Umbilical cord (tissue), 2 donors: ENCODE measurements around the gene CD300A. TPM values are rescaled to one million over a fixed set of nuclear protein-coding genes. Genes with fewer than 3 reads are reported as not detected.
"Not testable (repeated sequence)": the region's sequence is repeated elsewhere in the genome, so short reads cannot be mapped to it uniquely, and the experiment has no call there.

ENCODE experiments used
- DNase-seq: peaks from one replicate; pipeline ENCODE4 v3.0.0-alpha.2; 2015; ENCODE audit warnings: low spot score
- total RNA-seq: library from RNA; depleted of rRNA; stranded (reverse); fragments of >200 nt; gene quantifications from one replicate; pipeline ENCODE4 v1.2.3, GENCODE V29; 2014; ENCODE audit warnings: low replicate concordance; ENCODE audit not compliant: insufficient read depth

CD300A gene
- total RNA-seq, 1 donor from 2014 or later: 7.2 TPM

- no peak for DNase-seq
Measured at GRCh38 chr17:74478420-74479100, 12.1 kb downstream of the CD300A start.

- DNase-seq: no peak
Measured at GRCh38 chr17:74480290-74480689, 13.9 kb downstream of the CD300A start.

GRCh38 chr17:74481621-74482020, 15.2 kb downstream of the CD300A start:
- DNase-seq: no peak

- no peak for DNase-seq
Measured at GRCh38 chr17:74484066-74484465, 17.6 kb downstream of the CD300A start.

- DNase-seq: peak; percentile 67
Measured at GRCh38 chr17:74485022-74485743, 18.7 kb downstream of the CD300A start.

GRCh38 chr17:74485841-74486240, 19.4 kb downstream of the CD300A start:
- DNase-seq: no peak

- not testable (repeated sequence) for DNase-seq
Measured at GRCh38 chr17:74488276-74488675, 21.8 kb downstream of the CD300A start.

- DNase-seq: no peak
Measured at GRCh38 chr17:74490716-74491115, 24.3 kb downstream of the CD300A start.

GRCh38 chr17:74491626-74492025, 25.2 kb downstream of the CD300A start:
- DNase-seq: no peak

- peak; percentile 70 for DNase-seq
Measured at GRCh38 chr17:74493331-74493833, 26.9 kb downstream of the CD300A start.

GRCh38 chr17:74497471-74497870, 31.0 kb downstream of the CD300A start:
- DNase-seq: no peak

- DNase-seq: no peak
Measured at GRCh38 chr17:74499992-74500391, 33.6 kb downstream of the CD300A start.

GRCh38 chr17:74502861-74503260, 36.4 kb downstream of the CD300A start:
- no peak for DNase-seq

- DNase-seq: not testable (repeated sequence)
Measured at GRCh38 chr17:74503949-74504348, 37.5 kb downstream of the CD300A start.

- DNase-seq: no peak
Measured at GRCh38 chr17:74508156-74508555, 41.7 kb downstream of the CD300A start.

- DNase-seq: no peak
Measured at GRCh38 chr17:74512036-74512435, 45.6 kb downstream of the CD300A start.

GRCh38 chr17:74512624-74513091, 46.2 kb downstream of the CD300A start:
- DNase-seq: no peak

- DNase-seq: peak; percentile 57
Measured at GRCh38 chr17:74513987-74514631, 47.7 kb downstream of the CD300A start.

- DNase-seq: no peak
Measured at GRCh38 chr17:74514632-74515334, 48.3 kb downstream of the CD300A start.

GRCh38 chr17:74515941-74516340, 49.5 kb downstream of the CD300A start:
- DNase-seq: no peak

- DNase-seq: no peak
Measured at GRCh38 chr17:74516561-74517328, 50.3 kb downstream of the CD300A start.
